H1 (cell line): ENCODE results near the gene DOCK11. TPM values are rescaled to one million over a fixed set of nuclear protein-coding genes. Genes with fewer than 3 reads are reported as not detected.

Experiments used
- GTF2F1 ChIP-seq: IDR thresholded peaks from 2 replicates; pipeline ENCODE4 v1.6.1; 2012; ENCODE audit warnings: low read depth, low read length, improper control_type of control experiment, borderline replicate concordance
- NRF1 ChIP-seq: IDR thresholded peaks from 2 replicates; pipeline ENCODE4 v1.6.1; 2011; ENCODE audit warnings: mild to moderate bottlenecking, low read depth, low read length, improper control_type of control experiment
- RAD21 ChIP-seq, 2 experiments: IDR thresholded peaks in 1 of 2; conservative IDR thresholded peaks in 1 of 2; 2 replicates each; pipeline ENCODE4 v1.6.1; 2011; ENCODE audit warnings: low read depth in 2 of 2, low read length in 2 of 2, improper control_type of control experiment in 1 of 2, inconsistent platforms in 1 of 2, mild to moderate bottlenecking in 1 of 2, moderate library complexity in 1 of 2
- TAF1 ChIP-seq: IDR thresholded peaks from 2 replicates; pipeline ENCODE4 v1.6.1; 2011; ENCODE audit warnings: mild to moderate bottlenecking, low read depth, low read length
- TCF12 ChIP-seq: IDR thresholded peaks from 2 replicates; pipeline ENCODE4 v1.6.1; 2011; ENCODE audit warnings: low read depth, mild to moderate bottlenecking, low read length
- polyA plus RNA-seq, 7 experiments: library from polyadenylated mRNA; depleted of rRNA in 3 of 7; stranded (reverse) in 5 of 7; unstranded in 2 of 7; fragments of >200 nt in 5 of 7; fragments of 200-250 nt in 2 of 7; gene quantifications; 1 replicate in 5 of 7; 2 replicates in 1 of 7; 4 replicates in 1 of 7; pipeline versions ENCODE4 v1.2.1 to v1.2.3, GENCODE V29; 2011 to 2013; ENCODE audit warnings: missing spikeins in 2 of 7, mixed read lengths in 2 of 7
- total RNA-seq: library from RNA; stranded (reverse); fragmentation: NEBNext Ultra II Directional; extraction: Animal tissue kit (Norgen Biotek cat#: 25700); gene quantifications from 2 replicates; pipeline ENCODE4 v1.2.1, GENCODE V29; 2021
- TF ChIP-seq, protein P1 (sequence below), 3 experiments: IDR thresholded peaks; 1 replicate in 2 of 3; 2 replicates in 1 of 3; pipeline versions ENCODE4 v1.5.1 to v1.6.1; 2011; ENCODE audit warnings: low read length in 3 of 3, mild to moderate bottlenecking in 3 of 3, inconsistent platforms in 2 of 3, low read depth in 1 of 3, moderate library complexity in 1 of 3; ENCODE audit not compliant: insufficient read depth in 1 of 3; ENCODE audit errors: control extremely low read depth in 1 of 3

DOCK11 gene
- total and polyA plus RNA-seq, 2 of the 8 experiments (the other 6 are each of a cell fraction or from before 2014, with no cell fraction given), result 4.9 to 12.0 TPM

GRCh38 chrX:118631586-118631985, 136.0 kb downstream of the DOCK11 start (continued):
- TF ChIP-seq TCF12 (no peak), GTF2F1 (no peak), TAF1 (no peak), NRF1 (no peak), RAD21 (IDR thresholded peaks at IDR 0.05 in 1 of 2, conservative IDR thresholded peaks at IDR 0.05 in 1 of 2; ENCODE audit: low read depth in 2 of 2, low read length in 2 of 2) (no peak)
- TF ChIP-seq, protein P1, sequence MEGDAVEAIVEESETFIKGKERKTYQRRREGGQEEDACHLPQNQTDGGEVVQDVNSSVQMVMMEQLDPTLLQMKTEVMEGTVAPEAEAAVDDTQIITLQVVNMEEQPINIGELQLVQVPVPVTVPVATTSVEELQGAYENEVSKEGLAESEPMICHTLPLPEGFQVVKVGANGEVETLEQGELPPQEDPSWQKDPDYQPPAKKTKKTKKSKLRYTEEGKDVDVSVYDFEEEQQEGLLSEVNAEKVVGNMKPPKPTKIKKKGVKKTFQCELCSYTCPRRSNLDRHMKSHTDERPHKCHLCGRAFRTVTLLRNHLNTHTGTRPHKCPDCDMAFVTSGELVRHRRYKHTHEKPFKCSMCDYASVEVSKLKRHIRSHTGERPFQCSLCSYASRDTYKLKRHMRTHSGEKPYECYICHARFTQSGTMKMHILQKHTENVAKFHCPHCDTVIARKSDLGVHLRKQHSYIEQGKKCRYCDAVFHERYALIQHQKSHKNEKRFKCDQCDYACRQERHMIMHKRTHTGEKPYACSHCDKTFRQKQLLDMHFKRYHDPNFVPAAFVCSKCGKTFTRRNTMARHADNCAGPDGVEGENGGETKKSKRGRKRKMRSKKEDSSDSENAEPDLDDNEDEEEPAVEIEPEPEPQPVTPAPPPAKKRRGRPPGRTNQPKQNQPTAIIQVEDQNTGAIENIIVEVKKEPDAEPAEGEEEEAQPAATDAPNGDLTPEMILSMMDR (IDR thresholded peaks at IDR 0.05; ENCODE audit: control extremely low read depth in 1 of 3, insufficient read depth in 1 of 3, low read depth in 1 of 3, low read length in 3 of 3), result no peak
